Adipose tissue (tissue), 3 donors: ENCODE results near the gene DDX10. TPM values are rescaled to one million over a fixed set of nuclear protein-coding genes. Genes with fewer than 3 reads are reported as not detected.
"Not testable (repeated sequence)": the region's sequence is repeated elsewhere in the genome, so short reads cannot be mapped to it uniquely, and the experiment has no call there.

Experiments used
- H3K27ac ChIP-seq: one replicate; pipeline ENCODE4 v1.5.1; 2013; ENCODE audit warnings: low read depth, low read length
- WGBS, 3 donors: extraction: QIAGEN DNeasy Blood & Tissue Kit; methylation state at CpG; one replicate each; pipeline ENCODE4 v1.1.7; 2013; 5-methylcytosine and 5-hydroxymethylcytosine counted together
- polyA plus RNA-seq, 3 donors: library from polyadenylated mRNA; stranded (reverse); fragments of 200-250 nt; gene quantifications; one replicate each; pipeline ENCODE4 v1.2.3, GENCODE V29; 2013
- donor health status: healthy with polysubstance abuse.
- donor health status: Bipolar disorder and iron deficiency.
- donor health status: healthy.

DDX10 gene
- polyA plus RNA-seq, 3 donors: 12.3 to 28.9 (median 13.0) TPM

GRCh38 chr11:108790501-108791299 lies 125.8 kb downstream of the DDX10 start:
- H3K27ac ChIP-seq: no peak overlapping the region
- 63 to 68% (median 65%) methylated on average over 5 of the region's 5 CpGs for WGBS, 3 donors

GRCh38 chr11:108793138-108793537 lies 128.3 kb downstream of the DDX10 start:
- H3K27ac ChIP-seq: no peak overlapping the region
- WGBS, 3 donors: 86 to 89% (median 88%) methylated on average over 2 of the region's 2 CpGs

GRCh38 chr11:108793611-108794010 lies 128.7 kb downstream of the DDX10 start:
- no peak overlapping the region for H3K27ac ChIP-seq
- WGBS, 3 donors: 43 to 69% (median 67%) methylated on average over 2 of the region's 2 CpGs

- 84 to 93% (median 93%) methylated on average over 4 of the region's 4 CpGs for WGBS, 3 donors
- no peak overlapping the region for H3K27ac ChIP-seq
These were observed 131.7 kb downstream of the DDX10 start for GRCh38 chr11:108796551-108796950.

- no peak overlapping the region for H3K27ac ChIP-seq
- 86 to 90% (median 88%) methylated on average over 4 of the region's 4 CpGs for WGBS, 3 donors
These were observed 132.8 kb downstream of the DDX10 start for GRCh38 chr11:108797578-108798100.

GRCh38 chr11:108802492-108802891 lies 137.6 kb downstream of the DDX10 start:
- no peak overlapping the region for H3K27ac ChIP-seq
- 45 to 93% (median 85%) methylated on average over 1 of the region's 1 CpG for WGBS, 3 donors

GRCh38 chr11:108803776-108804175 lies 138.9 kb downstream of the DDX10 start:
- H3K27ac ChIP-seq: no peak overlapping the region
- WGBS, 3 donors: 65 to 86% (median 86%) methylated on average over 1 of the region's 1 CpG

GRCh38 chr11:108804511-108804910 lies 139.6 kb downstream of the DDX10 start:
- no peak overlapping the region for H3K27ac ChIP-seq
- WGBS, 3 donors: 57 to 86% (median 80%) methylated on average over 2 of the region's 2 CpGs

- WGBS, 3 donors: 41 to 83% (median 78%) methylated on average over 2 of the region's 2 CpGs
- H3K27ac ChIP-seq: no peak overlapping the region
These were observed 140.2 kb downstream of the DDX10 start for GRCh38 chr11:108805030-108805429.

GRCh38 chr11:108807262-108807661 lies 142.4 kb downstream of the DDX10 start:
- WGBS, 3 donors: 87 to 90% (median 90%) methylated on average over 2 of the region's 2 CpGs
- H3K27ac ChIP-seq: no peak overlapping the region

GRCh38 chr11:108813086-108813485 lies 148.2 kb downstream of the DDX10 start:
- H3K27ac ChIP-seq: no peak overlapping the region
- 86 to 99% (median 91%) methylated on average over 2 of the region's 2 CpGs for WGBS, 3 donors

GRCh38 chr11:108817976-108818375 lies 153.1 kb downstream of the DDX10 start:
- no peak overlapping the region for H3K27ac ChIP-seq
- WGBS, 3 donors: 31 to 76% (median 68%) methylated on average over 5 of the region's 5 CpGs

GRCh38 chr11:108818971-108819370 lies 154.1 kb downstream of the DDX10 start:
- no peak overlapping the region for H3K27ac ChIP-seq
- WGBS, 3 donors: 45 to 70% (median 54%) methylated on average over 1 of the region's 1 CpG

- 60 to 98% (median 83%) methylated on average over 2 of the region's 2 CpGs for WGBS, 3 donors
These were observed 155.1 kb downstream of the DDX10 start for GRCh38 chr11:108819957-108820356.

GRCh38 chr11:108823960-108824359 lies 159.1 kb downstream of the DDX10 start:
- WGBS, 3 donors: 98% methylated on average over 11 of the region's 11 CpGs
- H3K27ac ChIP-seq: not testable (repeated sequence)

More at GRCh38 chr11:108819957-108820356, 155.1 kb downstream of the DDX10 start:
- H3K27ac ChIP-seq: no peak overlapping the region

GRCh38 chr11:108824545-108824944 lies 159.7 kb downstream of the DDX10 start:
- 64 to 82% (median 68%) methylated on average over 3 of the region's 3 CpGs for WGBS, 3 donors

GRCh38 chr11:108825381-108825780 lies 160.5 kb downstream of the DDX10 start:
- H3K27ac ChIP-seq: no peak overlapping the region
- 89 to 100% (median 94%) methylated on average over 1 of the region's 1 CpG for WGBS, 3 donors

More at GRCh38 chr11:108824545-108824944, 159.7 kb downstream of the DDX10 start:
- H3K27ac ChIP-seq: no peak overlapping the region

GRCh38 chr11:108826136-108826535 lies 161.3 kb downstream of the DDX10 start:
- 86 to 93% (median 88%) methylated on average over 2 of the region's 2 CpGs for WGBS, 3 donors
- no peak overlapping the region for H3K27ac ChIP-seq

GRCh38 chr11:108835624-108836023 lies 170.8 kb downstream of the DDX10 start:
- WGBS, 3 donors: 88 to 93% (median 89%) methylated on average over 7 of the region's 7 CpGs
- no peak overlapping the region for H3K27ac ChIP-seq

GRCh38 chr11:108836541-108836940 lies 171.7 kb downstream of the DDX10 start:
- H3K27ac ChIP-seq: no peak overlapping the region
- WGBS, 3 donors: 87 to 98% (median 95%) methylated on average over 7 of the region's 7 CpGs
